ENCODE data around the gene OSBPL5. TPM values are rescaled to one million over a fixed set of nuclear protein-coding genes. Genes with fewer than 3 reads are reported as not detected.
A peak's percentile ranks its signal among the peaks of the same experiment; 100 is the strongest.

OSBPL5 gene
- total RNA-seq, 4 donors from 2014 or later = 43.4 to 75.2 (median 56.8) TPM

- no peak overlapping the region for H3K4me3 ChIP-seq
- no peak for TF ChIP-seq POLR2A (IDR thresholded peaks at IDR 0.05)
- no peak for TF ChIP-seq CTCF (IDR thresholded peaks at IDR 0.05)
- TF ChIP-seq EP300 (IDR thresholded peaks at IDR 0.05) = no peak
- TF ChIP-seq POLR2AphosphoS5 (IDR thresholded peaks at IDR 0.05) = no peak
- peak; percentile 52 to 73 for DNase-seq (ENCODE audit: low spot score in 2 of 2)
- H3K36me3 ChIP-seq = no peaks in the 10 kb centered on the region
- 85% methylated on average over 5 of the region's 15 CpGs for WGBS
- no peak overlapping the region for H3K27ac ChIP-seq
- no peaks in the 10 kb centered on the region for H3K9me3 ChIP-seq
- H3K27me3 ChIP-seq = no peaks in the 10 kb centered on the region
- H3K4me1 ChIP-seq = peaks cover 53% of the 10 kb centered on the region
These were observed 29.3 kb downstream of the OSBPL5 start for GRCh38 chr11:3135481-3136440.

- DNase-seq (ENCODE audit: low spot score in 2 of 2) = peak; percentile 62 to 79
- no peak overlapping the region for H3K4me3 ChIP-seq
- no peak for TF ChIP-seq EP300 (IDR thresholded peaks at IDR 0.05)
- TF ChIP-seq POLR2AphosphoS5 (IDR thresholded peaks at IDR 0.05) = no peak
- TF ChIP-seq CTCF (IDR thresholded peaks at IDR 0.05) = no peak
- TF ChIP-seq POLR2A (IDR thresholded peaks at IDR 0.05) = no peak
- no peaks in the 10 kb centered on the region for H3K27me3 ChIP-seq
- WGBS = 87% methylated on average over 16 of the region's 27 CpGs
- no peaks in the 10 kb centered on the region for H3K36me3 ChIP-seq
- H3K9me3 ChIP-seq = no peaks in the 10 kb centered on the region
- H3K4me1 ChIP-seq = peaks cover 59% of the 10 kb centered on the region
- no peak overlapping the region for H3K27ac ChIP-seq
These were observed 30.2 kb downstream of the OSBPL5 start for GRCh38 chr11:3134651-3135480.

- H3K4me3 ChIP-seq = no peak overlapping the region
- WGBS = 83% methylated on average over 2 of the region's 4 CpGs
- peak; percentile 49 to 76 for DNase-seq (ENCODE audit: low spot score in 2 of 2)
- no peak for TF ChIP-seq EP300 (IDR thresholded peaks at IDR 0.05)
- TF ChIP-seq POLR2A (IDR thresholded peaks at IDR 0.05) = no peak
- TF ChIP-seq POLR2AphosphoS5 (IDR thresholded peaks at IDR 0.05) = no peak
- TF ChIP-seq CTCF (IDR thresholded peaks at IDR 0.05) = no peak
- H3K27me3 ChIP-seq = no peaks in the 10 kb centered on the region
- H3K4me1 ChIP-seq = peaks cover 59% of the 10 kb centered on the region
- H3K27ac ChIP-seq = no peak overlapping the region
- peaks cover under 1% of the 10 kb centered on the region for H3K36me3 ChIP-seq
- no peaks in the 10 kb centered on the region for H3K9me3 ChIP-seq
These were observed 30.9 kb downstream of the OSBPL5 start for GRCh38 chr11:3134218-3134621.

GRCh38 chr11:3133261-3134217, 31.6 kb downstream of the OSBPL5 start:
- H3K4me1 ChIP-seq = peaks cover 56% of the 10 kb centered on the region
- DNase-seq (ENCODE audit: low spot score in 2 of 2) = peak; percentile 51 to 70

More at GRCh38 chr11:3133261-3134217, 31.6 kb downstream of the OSBPL5 start:
- 83% methylated on average over 19 of the region's 23 CpGs for WGBS
- Histone ChIP-seq H3K27me3 (no peaks in the 10 kb centered on the region), H3K27ac (no peak overlapping the region), H3K36me3 (peaks cover 3% of the 10 kb centered on the region), H3K9me3 (no peaks in the 10 kb centered on the region), H3K4me3 (no peak overlapping the region)
- TF ChIP-seq EP300 (IDR thresholded peaks at IDR 0.05) (no peak), POLR2A (IDR thresholded peaks at IDR 0.05) (no peak), CTCF (IDR thresholded peaks at IDR 0.05) (no peak), POLR2AphosphoS5 (IDR thresholded peaks at IDR 0.05) (no peak)
